ENCODE data around the gene TCF19. TPM values are rescaled to one million over a fixed set of nuclear protein-coding genes. Genes with fewer than 3 reads are reported as not detected.

The TCF19 gene
- total and polyA plus RNA-seq, 2 donors (not counting 1 experiment from before 2014, with no cell fraction given): 10.0 to 10.4 TPM

DNA sequence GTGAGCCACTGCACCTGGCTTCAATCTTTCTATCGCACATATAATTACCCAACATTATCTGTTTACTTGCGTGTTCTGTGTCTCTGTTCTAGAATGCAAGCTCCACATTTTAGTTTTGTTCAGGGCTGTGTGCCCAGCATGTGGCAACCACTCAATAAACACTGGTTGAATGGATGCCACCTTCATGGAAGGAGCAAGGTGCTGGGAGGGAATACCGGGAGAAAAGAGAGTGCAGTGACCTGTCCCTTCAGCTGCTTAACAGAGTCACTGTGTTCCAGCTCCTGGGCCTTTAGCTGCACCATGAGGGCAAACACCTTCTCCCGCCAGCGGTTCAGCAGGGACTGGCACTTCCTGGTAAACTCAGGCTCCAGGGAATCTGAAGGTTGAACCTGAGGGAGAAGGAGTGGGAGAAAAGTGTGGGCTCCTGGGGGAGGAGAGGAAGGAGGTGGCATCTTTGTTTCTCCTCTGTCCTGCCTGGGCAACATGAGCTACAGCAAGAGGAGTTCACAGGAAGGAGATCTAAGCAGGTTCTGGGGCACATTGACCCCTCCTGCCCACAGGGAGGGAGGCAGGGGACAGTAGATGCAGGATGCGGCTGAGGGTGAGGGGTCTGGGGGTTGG lies 8.5 kb upstream of the TCF19 start:
- WGBS (ENCODE audit: insufficient coverage): 92% methylated on average over 6 of the region's 6 CpGs
- no peaks in the 10 kb centered on the region for H3K9me3 ChIP-seq (ENCODE audit: control extremely low read depth in 1 of 3, control insufficient read depth in 2 of 3, insufficient read depth in 1 of 3, low read length in 2 of 3)
- no peaks in the 10 kb centered on the region for H4K20me1 ChIP-seq (ENCODE audit: control insufficient read depth, insufficient read depth, low read length, poor library complexity, severe bottlenecking)
- H3K4me1 ChIP-seq (ENCODE audit: control insufficient read depth in 2 of 2, insufficient read depth in 2 of 2, low read length in 2 of 2): no peaks in the 10 kb centered on the region
- no peak overlapping the region for H3K27ac ChIP-seq (ENCODE audit: low read length in 2 of 2)
- Mint-ChIP-seq H3K27me3 (no peaks in the 10 kb centered on the region), H3K9me3 (ENCODE audit: insufficient read depth) (no peaks in the 10 kb centered on the region), H3K27ac (no peak overlapping the region), H3K4me3 (no peak overlapping the region), H3K4me1 (peaks cover 3% of the 10 kb centered on the region)
- ChIA-PET CTCF (interaction anchor here (1.0 kb wide), 1 partner anchor 217 kb away, joined by 3 read pairs; no protein-coding TSS in a partner anchor), POLR2A (interaction anchor here (0.5 kb wide), 1 partner anchor 14 kb away, joined by 4 read pairs; no protein-coding TSS in a partner anchor)
- DNase-seq (no peak), ATAC-seq (ENCODE audit: low read depth) (no peak)
- no peak for TF ChIP-seq EZH2 (IDR thresholded peaks at IDR 0.05; ENCODE audit: borderline replicate concordance, insufficient read depth, low read depth, low read length, poor library complexity, severe bottlenecking)
- TF ChIP-seq, protein P1, sequence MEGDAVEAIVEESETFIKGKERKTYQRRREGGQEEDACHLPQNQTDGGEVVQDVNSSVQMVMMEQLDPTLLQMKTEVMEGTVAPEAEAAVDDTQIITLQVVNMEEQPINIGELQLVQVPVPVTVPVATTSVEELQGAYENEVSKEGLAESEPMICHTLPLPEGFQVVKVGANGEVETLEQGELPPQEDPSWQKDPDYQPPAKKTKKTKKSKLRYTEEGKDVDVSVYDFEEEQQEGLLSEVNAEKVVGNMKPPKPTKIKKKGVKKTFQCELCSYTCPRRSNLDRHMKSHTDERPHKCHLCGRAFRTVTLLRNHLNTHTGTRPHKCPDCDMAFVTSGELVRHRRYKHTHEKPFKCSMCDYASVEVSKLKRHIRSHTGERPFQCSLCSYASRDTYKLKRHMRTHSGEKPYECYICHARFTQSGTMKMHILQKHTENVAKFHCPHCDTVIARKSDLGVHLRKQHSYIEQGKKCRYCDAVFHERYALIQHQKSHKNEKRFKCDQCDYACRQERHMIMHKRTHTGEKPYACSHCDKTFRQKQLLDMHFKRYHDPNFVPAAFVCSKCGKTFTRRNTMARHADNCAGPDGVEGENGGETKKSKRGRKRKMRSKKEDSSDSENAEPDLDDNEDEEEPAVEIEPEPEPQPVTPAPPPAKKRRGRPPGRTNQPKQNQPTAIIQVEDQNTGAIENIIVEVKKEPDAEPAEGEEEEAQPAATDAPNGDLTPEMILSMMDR (IDR thresholded peaks at IDR 0.05): no peak
- no peaks in the 10 kb centered on the region for H3K27me3 ChIP-seq (replicated peaks in 1 of 4; ENCODE audit: control extremely low read depth in 1 of 4, control insufficient read depth in 3 of 4, insufficient read depth in 4 of 4, low read length in 3 of 4)
- H3K36me3 ChIP-seq (replicated peaks in 1 of 2; ENCODE audit: control extremely low read depth in 1 of 2, control insufficient read depth in 1 of 2, extremely low read depth in 1 of 2, insufficient read depth in 2 of 2, low read length in 1 of 2): peaks cover 0 to 14% of the 10 kb centered on the region in 2 experiments
- H3K9ac ChIP-seq (ENCODE audit: low read length): no peak overlapping the region
- H3K79me2 ChIP-seq (ENCODE audit: control insufficient read depth, insufficient read depth, low read length): peaks cover 5% of the 10 kb centered on the region
- intact Hi-C loops (cut with micrococcal nuclease): loop anchor here (10.0 kb wide), 1 partner anchor 315 kb away; no protein-coding TSS in a partner anchor
- no peak overlapping the region for H2AFZ ChIP-seq (ENCODE audit: insufficient read depth, low read depth, low read length, poor library complexity, severe bottlenecking)
- no peak overlapping the region for H3K4me2 ChIP-seq (replicated peaks; ENCODE audit: low read depth, low read length, poor library complexity, severe bottlenecking)
- no peak overlapping the region for H3K4me3 ChIP-seq (ENCODE audit: control extremely low read depth in 1 of 5, extremely low read depth in 1 of 5, insufficient read depth in 1 of 5, low read depth in 2 of 5, low read length in 4 of 5)

DNA sequence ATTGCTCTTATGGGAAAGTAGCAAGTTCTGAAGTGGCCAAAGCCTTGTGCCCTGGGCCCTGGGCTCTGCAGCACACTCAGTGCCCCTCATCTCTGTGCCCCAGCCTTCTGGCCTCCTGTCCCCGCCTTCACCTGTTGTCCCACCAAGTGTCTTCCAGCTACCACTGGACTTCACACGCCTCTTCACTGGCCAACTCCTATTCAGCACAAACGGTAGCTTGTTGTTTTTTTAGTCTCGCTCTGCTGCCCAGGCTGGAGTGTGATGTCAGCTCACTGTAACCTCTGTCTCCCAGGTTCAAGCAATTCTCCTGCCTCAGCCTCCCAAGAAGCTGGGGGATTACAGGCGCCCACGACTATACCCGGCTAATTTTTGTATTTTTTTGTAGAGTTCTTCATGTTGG lies 5.6 kb upstream of the TCF19 start:
- H4K20me1 ChIP-seq (ENCODE audit: control insufficient read depth, insufficient read depth, low read length, poor library complexity, severe bottlenecking): no peaks in the 10 kb centered on the region
- H3K4me2 ChIP-seq (replicated peaks; ENCODE audit: low read depth, low read length, poor library complexity, severe bottlenecking): no peak overlapping the region
- Mint-ChIP-seq H3K27ac (no peak overlapping the region), H3K4me3 (no peak overlapping the region), H3K4me1 (peaks cover 11% of the 10 kb centered on the region), H3K27me3 (no peaks in the 10 kb centered on the region), H3K9me3 (ENCODE audit: insufficient read depth) (no peaks in the 10 kb centered on the region)
- no peaks in the 10 kb centered on the region for H3K9me3 ChIP-seq (ENCODE audit: control extremely low read depth in 1 of 3, control insufficient read depth in 2 of 3, insufficient read depth in 1 of 3, low read length in 2 of 3)
- H3K9ac ChIP-seq (ENCODE audit: low read length): no peak overlapping the region
- ATAC-seq (ENCODE audit: low read depth) (no peak), DNase-seq (no peak)
- H3K4me3 ChIP-seq (ENCODE audit: control extremely low read depth in 1 of 5, extremely low read depth in 1 of 5, insufficient read depth in 1 of 5, low read depth in 2 of 5, low read length in 4 of 5): no peak overlapping the region
- H3K36me3 ChIP-seq (replicated peaks in 1 of 2; ENCODE audit: control extremely low read depth in 1 of 2, control insufficient read depth in 1 of 2, extremely low read depth in 1 of 2, insufficient read depth in 2 of 2, low read length in 1 of 2): peaks cover 0 to 14% of the 10 kb centered on the region in 2 experiments
- H3K79me2 ChIP-seq (ENCODE audit: control insufficient read depth, insufficient read depth, low read length): peaks cover 5% of the 10 kb centered on the region
- intact Hi-C loops (cut with micrococcal nuclease): loop anchor here (10.0 kb wide), 1 partner anchor 312 kb away; no protein-coding TSS in a partner anchor
- ChIA-PET POLR2A (interaction anchor here (0.5 to 0.7 kb wide), 3 partner anchors 232 to 283 kb away, joined by 3 to 5 read pairs (median 3); no protein-coding TSS in a partner anchor), CTCF (interaction anchor here (0.8 kb wide), 1 partner anchor 24 kb away, joined by 3 read pairs; no protein-coding TSS in a partner anchor)
- 100% methylated on average over 6 of the region's 7 CpGs for WGBS (ENCODE audit: insufficient coverage)
- no peaks in the 10 kb centered on the region for H3K27me3 ChIP-seq (replicated peaks in 1 of 4; ENCODE audit: control extremely low read depth in 1 of 4, control insufficient read depth in 3 of 4, insufficient read depth in 4 of 4, low read length in 3 of 4)
- no peak overlapping the region for H3K27ac ChIP-seq (ENCODE audit: low read length in 2 of 2)
- peaks cover 6 to 10% of the 10 kb centered on the region in 2 donors for H3K4me1 ChIP-seq (ENCODE audit: control insufficient read depth in 2 of 2, insufficient read depth in 2 of 2, low read length in 2 of 2)
- no peak overlapping the region for H2AFZ ChIP-seq (ENCODE audit: insufficient read depth, low read depth, low read length, poor library complexity, severe bottlenecking)
- no peak for TF ChIP-seq EZH2 (IDR thresholded peaks at IDR 0.05; ENCODE audit: borderline replicate concordance, insufficient read depth, low read depth, low read length, poor library complexity, severe bottlenecking)
- TF ChIP-seq, protein P1 (IDR thresholded peaks at IDR 0.05): no peak
